ENCODE measurements around the gene AGRN.
"Not testable (repeated sequence)": the region's sequence is repeated elsewhere in the genome, so short reads cannot be mapped to it uniquely, and the experiment has no call there.

AGRN gene

DNA sequence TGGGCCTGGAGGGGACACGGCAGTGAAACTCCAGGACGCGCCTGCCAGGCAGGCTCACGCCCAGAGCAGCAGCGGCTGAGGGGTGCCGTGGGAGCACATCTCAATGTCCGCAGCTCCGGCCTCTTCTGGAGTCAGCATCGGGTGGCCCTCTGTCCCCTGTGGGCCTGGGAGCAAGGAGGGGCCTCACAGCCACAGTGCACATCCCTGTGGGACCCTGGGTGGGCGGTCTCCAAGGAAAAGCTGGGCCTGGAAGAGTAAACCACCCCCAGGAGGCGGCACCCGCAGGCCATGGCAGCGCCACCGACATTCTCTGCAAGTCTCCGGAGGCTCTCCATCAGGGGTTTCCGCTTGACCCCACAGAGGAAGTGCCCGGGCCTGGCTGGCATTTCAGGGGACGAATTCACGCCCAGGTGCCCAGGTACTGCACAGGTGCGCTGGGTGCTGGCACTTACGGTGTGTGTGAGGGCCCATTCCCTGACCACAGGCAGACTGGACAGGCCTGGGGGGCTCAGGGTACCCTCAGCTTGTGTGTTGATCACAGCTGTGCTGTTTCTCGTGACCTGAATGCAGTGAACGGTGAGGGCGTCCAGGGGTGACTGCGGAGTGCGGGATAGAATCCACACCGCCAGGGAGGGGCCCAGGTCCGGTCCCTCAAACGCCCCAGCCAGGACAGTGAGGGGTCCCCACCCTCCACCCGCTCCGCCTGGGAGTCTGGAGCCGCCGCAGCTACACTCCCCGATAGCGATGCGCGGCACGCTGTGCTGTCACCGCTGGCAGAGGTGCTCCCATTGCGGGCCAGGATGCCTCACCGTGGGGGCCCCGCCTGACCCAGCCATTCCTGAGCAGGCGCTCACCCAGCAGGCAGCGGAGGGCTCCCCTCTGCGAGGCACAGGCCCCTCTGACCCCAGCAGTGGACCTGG is 70.8 kb downstream of the AGRN start:
- no peak for DNase-seq (ENCODE audit: low read depth, low spot score)

GRCh38 chr1:1091344-1092148 is 71.6 kb downstream of the AGRN start:
- no peak for DNase-seq (ENCODE audit: low read depth, low spot score)

- no peak for DNase-seq (ENCODE audit: low read depth, low spot score)
These were observed 72.4 kb downstream of the AGRN start for GRCh38 chr1:1092149-1092855.

- no peak for DNase-seq (ENCODE audit: low read depth, low spot score)
These were observed 73.1 kb downstream of the AGRN start for GRCh38 chr1:1092894-1093609.

DNA sequence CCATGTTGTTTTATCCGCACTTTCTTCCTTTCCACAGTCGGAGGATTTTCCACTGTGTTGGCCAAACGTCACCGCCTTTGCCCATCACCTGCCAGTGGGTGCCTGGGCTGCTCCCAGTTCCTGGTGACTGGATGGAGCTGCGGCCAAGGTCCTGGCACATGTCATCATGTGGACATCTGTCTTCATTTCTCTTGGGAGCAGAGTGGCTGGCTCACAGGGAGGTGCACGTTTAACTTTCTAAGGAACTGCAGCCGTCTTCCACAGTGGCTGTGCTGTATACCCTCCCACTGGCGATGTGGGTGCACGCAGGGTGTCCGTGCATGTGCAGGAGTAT is 73.7 kb downstream of the AGRN start:
- no peak for DNase-seq (ENCODE audit: low read depth, low spot score)

- no peak for DNase-seq (ENCODE audit: low read depth, low spot score)
These were observed 75.1 kb downstream of the AGRN start for GRCh38 chr1:1094981-1095380.

DNA sequence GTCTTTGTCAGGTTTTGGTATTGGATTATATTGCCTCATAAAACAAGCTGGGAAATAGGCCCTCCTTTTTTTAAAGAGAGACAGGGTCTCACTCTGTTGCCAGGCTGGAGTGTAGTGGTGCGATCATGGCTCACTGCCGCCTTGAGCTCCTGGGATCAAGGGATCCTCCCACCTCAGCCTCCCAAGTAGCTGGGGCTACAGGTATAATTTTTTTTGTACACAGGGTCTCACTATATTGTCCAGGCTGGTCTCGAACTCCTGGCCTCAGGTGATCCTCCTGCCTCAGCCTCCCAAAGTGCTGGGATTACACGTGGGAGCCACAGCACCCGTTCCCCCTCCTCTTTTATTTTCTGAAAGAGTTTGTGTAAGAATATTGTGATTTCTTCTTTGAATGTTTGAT is 76.2 kb downstream of the AGRN start:
- not testable (repeated sequence) for DNase-seq (ENCODE audit: low read depth, low spot score)

DNA sequence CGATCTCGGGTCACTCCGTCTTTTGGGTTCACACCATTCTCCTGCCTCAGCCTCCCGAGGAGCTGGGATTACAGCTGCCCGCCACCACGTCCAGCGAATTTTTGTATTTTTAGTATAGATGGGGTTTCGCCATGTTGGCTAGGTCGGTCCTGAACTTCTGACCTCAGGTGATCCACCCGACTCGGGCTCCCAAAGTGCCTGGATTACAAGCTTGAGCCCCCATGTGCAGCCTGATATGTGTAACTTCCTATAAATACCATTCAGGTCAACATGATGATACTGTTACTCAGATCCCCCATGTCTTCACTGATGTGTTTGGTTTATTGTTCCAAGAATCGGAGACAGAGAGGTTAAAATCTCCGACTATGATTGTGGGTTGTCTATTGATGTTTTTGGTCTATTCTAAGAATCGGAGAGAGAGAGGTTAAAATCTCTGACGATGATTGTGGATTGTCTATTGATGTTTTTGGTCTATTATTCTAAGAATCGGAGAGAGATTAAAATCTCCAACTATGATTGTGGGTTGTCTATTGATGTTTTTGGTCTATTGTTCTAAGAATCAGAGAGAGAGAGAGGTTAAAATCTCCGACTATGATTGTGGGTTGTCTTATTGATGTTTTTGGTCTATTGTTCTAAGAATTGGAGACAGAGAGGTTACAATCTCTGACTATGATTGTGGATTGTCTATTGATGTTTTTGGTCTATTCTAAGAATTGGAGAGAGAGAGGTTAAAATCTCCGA is 78.9 kb downstream of the AGRN start:
- DNase-seq (ENCODE audit: low read depth, low spot score) = no peak

DNA sequence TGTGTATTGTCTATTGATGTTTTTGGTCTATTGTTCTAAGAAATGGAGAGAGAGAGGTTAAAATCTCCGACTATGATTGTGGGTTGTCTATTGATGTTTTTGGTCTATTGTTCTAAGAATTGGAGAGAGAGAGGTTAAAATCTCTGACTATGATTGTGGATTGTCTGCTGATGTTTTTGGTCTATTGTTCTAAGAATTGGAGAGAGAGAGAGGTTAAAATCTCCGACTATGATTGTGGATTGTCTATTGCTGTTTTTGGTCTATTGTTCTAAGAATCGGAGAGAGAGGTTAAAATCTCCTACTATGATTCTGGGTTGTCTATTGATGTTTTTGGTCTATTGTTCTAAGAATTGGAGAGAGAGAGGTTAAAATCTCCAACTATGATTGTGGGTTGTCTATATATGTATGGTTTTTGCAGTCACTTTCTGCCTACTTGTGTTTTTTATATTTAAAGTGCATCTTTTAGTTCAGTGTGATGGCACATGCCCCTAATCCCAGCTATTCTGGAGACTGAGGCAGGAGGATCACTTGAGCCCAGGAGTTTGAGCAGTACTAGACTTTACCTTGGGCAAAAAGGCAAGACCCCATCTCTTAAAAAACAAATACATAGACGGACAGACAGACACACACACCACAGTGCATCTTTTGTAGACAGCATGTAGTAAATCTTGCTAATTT is 79.7 kb downstream of the AGRN start:
- DNase-seq (ENCODE audit: low read depth, low spot score) = no peak

- DNase-seq (ENCODE audit: low read depth, low spot score) = no peak
These were observed 80.4 kb downstream of the AGRN start for GRCh38 chr1:1100296-1100695.

DNA sequence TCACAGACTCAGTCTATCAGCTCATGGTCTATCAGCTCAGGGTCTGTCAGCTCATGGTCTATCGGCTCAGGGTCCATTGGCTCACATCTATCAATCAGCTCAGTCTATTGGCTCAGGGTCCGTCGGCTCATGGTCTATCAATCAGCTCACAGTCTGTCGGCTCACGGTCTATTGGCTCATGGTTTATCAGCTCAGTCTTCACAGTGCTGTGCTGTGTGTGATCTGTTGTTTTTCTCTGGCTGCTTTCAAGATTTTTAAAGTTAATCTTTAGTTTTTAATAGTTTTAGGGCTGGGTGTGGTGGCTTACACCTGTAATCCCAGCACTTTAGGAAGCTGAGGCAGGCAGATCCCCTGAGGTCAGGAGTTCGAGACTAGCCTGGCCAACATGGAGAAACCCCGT is 81.6 kb downstream of the AGRN start:
- DNase-seq (ENCODE audit: low read depth, low spot score) = no peak

GRCh38 chr1:1104152-1104551 is 84.2 kb downstream of the AGRN start:
- DNase-seq (ENCODE audit: low read depth, low spot score) = not testable (repeated sequence)
